ENCODE results near the gene SSTR5.

DNA sequence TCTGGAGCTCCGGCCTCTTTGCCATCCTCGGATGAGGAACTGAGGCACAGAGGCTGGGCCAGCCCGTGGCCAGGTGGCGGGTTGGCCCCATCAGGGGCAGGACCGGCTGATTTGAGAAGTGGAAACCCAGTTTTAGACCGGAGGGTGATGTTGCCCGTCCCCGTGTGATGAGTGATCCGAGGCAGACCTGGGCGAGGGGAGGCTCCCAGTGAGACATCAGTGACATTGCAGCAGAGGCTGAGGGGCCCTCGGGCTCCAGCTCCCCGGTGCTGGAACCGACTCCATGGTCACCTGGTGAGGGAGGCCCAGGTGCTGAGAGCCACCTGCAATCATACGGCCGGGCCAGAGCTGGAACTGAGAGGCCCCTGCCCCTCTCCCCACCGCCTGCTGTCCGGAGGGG, 53.5 kb downstream of the SSTR5 start:
- TF ChIP-seq POLR2A (IDR thresholded peaks at IDR 0.05): no peak
- TF ChIP-seq, protein P1, sequence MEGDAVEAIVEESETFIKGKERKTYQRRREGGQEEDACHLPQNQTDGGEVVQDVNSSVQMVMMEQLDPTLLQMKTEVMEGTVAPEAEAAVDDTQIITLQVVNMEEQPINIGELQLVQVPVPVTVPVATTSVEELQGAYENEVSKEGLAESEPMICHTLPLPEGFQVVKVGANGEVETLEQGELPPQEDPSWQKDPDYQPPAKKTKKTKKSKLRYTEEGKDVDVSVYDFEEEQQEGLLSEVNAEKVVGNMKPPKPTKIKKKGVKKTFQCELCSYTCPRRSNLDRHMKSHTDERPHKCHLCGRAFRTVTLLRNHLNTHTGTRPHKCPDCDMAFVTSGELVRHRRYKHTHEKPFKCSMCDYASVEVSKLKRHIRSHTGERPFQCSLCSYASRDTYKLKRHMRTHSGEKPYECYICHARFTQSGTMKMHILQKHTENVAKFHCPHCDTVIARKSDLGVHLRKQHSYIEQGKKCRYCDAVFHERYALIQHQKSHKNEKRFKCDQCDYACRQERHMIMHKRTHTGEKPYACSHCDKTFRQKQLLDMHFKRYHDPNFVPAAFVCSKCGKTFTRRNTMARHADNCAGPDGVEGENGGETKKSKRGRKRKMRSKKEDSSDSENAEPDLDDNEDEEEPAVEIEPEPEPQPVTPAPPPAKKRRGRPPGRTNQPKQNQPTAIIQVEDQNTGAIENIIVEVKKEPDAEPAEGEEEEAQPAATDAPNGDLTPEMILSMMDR (IDR thresholded peaks at IDR 0.05): no peak
